Measurements from ENCODE around the gene LRRK1. TPM values are rescaled to one million over a fixed set of nuclear protein-coding genes. Genes with fewer than 3 reads are reported as not detected.

LRRK1 gene
- polyA plus RNA-seq, 1 donor (not counting 4 experiments of a cell fraction or from before 2014, with no cell fraction given), result 6.2 TPM

- H4K20me1 ChIP-seq (ENCODE audit: control insufficient read depth, extremely low read depth, insufficient read depth, low read length), result no peaks in the 10 kb centered on the region
- no peak overlapping the region for H3K27ac ChIP-seq (ENCODE audit: control insufficient read depth, insufficient read depth, low read length)
- H2AFZ ChIP-seq (ENCODE audit: control insufficient read depth, low read length), result no peak overlapping the region
- H3K9me1 ChIP-seq (ENCODE audit: control insufficient read depth, extremely low read depth, insufficient read depth, low read length), result no peaks in the 10 kb centered on the region
- no peaks in the 10 kb centered on the region for H3K79me2 ChIP-seq (ENCODE audit: control insufficient read depth, insufficient read depth, low read length)
- no peak overlapping the region for H3K4me3 ChIP-seq (ENCODE audit: control insufficient read depth in 2 of 3, extremely low read depth in 1 of 3, insufficient read depth in 2 of 3, low read depth in 1 of 3, low read length in 3 of 3)
- dilution Hi-C loops (cut with MboI; ENCODE audit: extremely low pct_ligation_motif_present, low sequenced_read_pairs), result loop anchor here (5.0 kb wide), 1 partner anchor 77 kb away; no protein-coding TSS in a partner anchor
- TF ChIP-seq EZH2 (IDR thresholded peaks at IDR 0.05; ENCODE audit: low read length), result no peak
- TF ChIP-seq CTCF (optimal IDR thresholded peaks at IDR 0.05 in 1 of 3, IDR thresholded peaks at IDR 0.05 in 1 of 3, conservative IDR thresholded peaks at IDR 0.05 in 1 of 3; ENCODE audit: extremely low read depth in 1 of 3, insufficient read depth in 2 of 3, low read length in 3 of 3), result no peak
- H3K9ac ChIP-seq (ENCODE audit: control insufficient read depth, extremely low read depth, insufficient read depth, low read length), result no peak overlapping the region
- DNase-seq (ENCODE audit: low read depth, low spot score), result no peak
- H3K4me1 ChIP-seq (ENCODE audit: control insufficient read depth, extremely low read depth, insufficient read depth, low read length), result no peaks in the 10 kb centered on the region
- no peaks in the 10 kb centered on the region for H3K9me3 ChIP-seq (ENCODE audit: control insufficient read depth, low read depth, low read length)
- peaks cover 0 to 5% of the 10 kb centered on the region in 2 experiments for H3K36me3 ChIP-seq (ENCODE audit: control insufficient read depth in 2 of 2, extremely low read depth in 1 of 2, insufficient read depth in 2 of 2, low read length in 2 of 2)
- H3K4me2 ChIP-seq (ENCODE audit: control insufficient read depth, extremely low read depth, insufficient read depth, low read depth, low read length), result no peak overlapping the region
- FAIRE-seq, result no peak
- no peaks in the 10 kb centered on the region for H3K27me3 ChIP-seq (ENCODE audit: control insufficient read depth, extremely low read depth, insufficient read depth, low read length)
Measured at GRCh38 chr15:100999369-100999768, 80.2 kb downstream of the LRRK1 start.

GRCh38 chr15:101000271-101000681 is 81.1 kb downstream of the LRRK1 start:
- Histone ChIP-seq H3K9me3 (ENCODE audit: control insufficient read depth, low read depth, low read length) (no peaks in the 10 kb centered on the region), H3K79me2 (ENCODE audit: control insufficient read depth, insufficient read depth, low read length) (no peaks in the 10 kb centered on the region), H3K36me3 (ENCODE audit: control insufficient read depth in 2 of 2, extremely low read depth in 1 of 2, insufficient read depth in 2 of 2, low read length in 2 of 2) (peaks cover 0 to 3% of the 10 kb centered on the region in 2 experiments), H2AFZ (ENCODE audit: control insufficient read depth, low read length) (no peak overlapping the region), H3K27me3 (ENCODE audit: control insufficient read depth, extremely low read depth, insufficient read depth, low read length) (no peaks in the 10 kb centered on the region), H3K9me1 (ENCODE audit: control insufficient read depth, extremely low read depth, insufficient read depth, low read length) (no peaks in the 10 kb centered on the region), H3K9ac (ENCODE audit: control insufficient read depth, extremely low read depth, insufficient read depth, low read length) (no peak overlapping the region), H3K4me3 (ENCODE audit: control insufficient read depth in 2 of 3, extremely low read depth in 1 of 3, insufficient read depth in 2 of 3, low read depth in 1 of 3, low read length in 3 of 3) (no peak overlapping the region), H3K4me2 (ENCODE audit: control insufficient read depth, extremely low read depth, insufficient read depth, low read depth, low read length) (no peak overlapping the region), H3K4me1 (ENCODE audit: control insufficient read depth, extremely low read depth, insufficient read depth, low read length) (no peaks in the 10 kb centered on the region), H4K20me1 (ENCODE audit: control insufficient read depth, extremely low read depth, insufficient read depth, low read length) (no peaks in the 10 kb centered on the region), H3K27ac (ENCODE audit: control insufficient read depth, insufficient read depth, low read length) (no peak overlapping the region)
- DNase-seq (ENCODE audit: low read depth, low spot score) (no peak), FAIRE-seq (no peak)
- TF ChIP-seq EZH2 (IDR thresholded peaks at IDR 0.05; ENCODE audit: low read length) (no peak), CTCF (optimal IDR thresholded peaks at IDR 0.05 in 1 of 3, IDR thresholded peaks at IDR 0.05 in 1 of 3, conservative IDR thresholded peaks at IDR 0.05 in 1 of 3; ENCODE audit: extremely low read depth in 1 of 3, insufficient read depth in 2 of 3, low read length in 3 of 3) (no peak)
- dilution Hi-C loops (cut with MboI; ENCODE audit: extremely low pct_ligation_motif_present, low sequenced_read_pairs), result no loop called here
